ENCODE results near the gene UST. TPM values are rescaled to one million over a fixed set of nuclear protein-coding genes. Genes with fewer than 3 reads are reported as not detected.

Gene UST
- polyA plus RNA-seq, 1 donor from 2014 or later: 7.5 TPM

DNA sequence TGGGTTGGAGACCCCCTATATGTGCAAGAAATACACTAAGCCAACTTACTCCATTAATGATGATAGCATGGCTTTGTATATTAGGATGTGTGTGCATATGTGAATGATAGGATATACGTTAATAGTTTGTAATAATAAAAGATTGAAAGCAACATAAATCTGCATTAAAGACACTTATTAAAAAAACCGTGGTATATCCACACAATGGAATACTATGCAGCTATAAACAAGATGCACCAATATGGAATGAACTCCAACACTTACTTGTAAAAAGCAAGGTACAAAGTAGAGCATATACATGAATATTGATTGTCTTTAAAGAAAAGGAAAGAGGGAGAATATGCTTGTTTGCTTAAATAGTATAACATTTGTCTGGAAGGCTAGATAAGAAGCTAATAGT, 68.0 kb downstream of the UST start:
- no peak for TF ChIP-seq EP300 (conservative IDR thresholded peaks at IDR 0.05; ENCODE audit: poor library complexity, severe bottlenecking)
- TF ChIP-seq EZH2 (IDR thresholded peaks at IDR 0.05; ENCODE audit: borderline replicate concordance, insufficient read depth, low read length, poor library complexity, severe bottlenecking): no peak
- no peak for TF ChIP-seq MXI1 (conservative IDR thresholded peaks at IDR 0.05; ENCODE audit: poor library complexity, severe bottlenecking)
- TF ChIP-seq TAF1 (IDR thresholded peaks at IDR 0.05; ENCODE audit: low read depth): no peak
- no peak for TF ChIP-seq RAD21 (conservative IDR thresholded peaks at IDR 0.05)
- TF ChIP-seq, protein P1, sequence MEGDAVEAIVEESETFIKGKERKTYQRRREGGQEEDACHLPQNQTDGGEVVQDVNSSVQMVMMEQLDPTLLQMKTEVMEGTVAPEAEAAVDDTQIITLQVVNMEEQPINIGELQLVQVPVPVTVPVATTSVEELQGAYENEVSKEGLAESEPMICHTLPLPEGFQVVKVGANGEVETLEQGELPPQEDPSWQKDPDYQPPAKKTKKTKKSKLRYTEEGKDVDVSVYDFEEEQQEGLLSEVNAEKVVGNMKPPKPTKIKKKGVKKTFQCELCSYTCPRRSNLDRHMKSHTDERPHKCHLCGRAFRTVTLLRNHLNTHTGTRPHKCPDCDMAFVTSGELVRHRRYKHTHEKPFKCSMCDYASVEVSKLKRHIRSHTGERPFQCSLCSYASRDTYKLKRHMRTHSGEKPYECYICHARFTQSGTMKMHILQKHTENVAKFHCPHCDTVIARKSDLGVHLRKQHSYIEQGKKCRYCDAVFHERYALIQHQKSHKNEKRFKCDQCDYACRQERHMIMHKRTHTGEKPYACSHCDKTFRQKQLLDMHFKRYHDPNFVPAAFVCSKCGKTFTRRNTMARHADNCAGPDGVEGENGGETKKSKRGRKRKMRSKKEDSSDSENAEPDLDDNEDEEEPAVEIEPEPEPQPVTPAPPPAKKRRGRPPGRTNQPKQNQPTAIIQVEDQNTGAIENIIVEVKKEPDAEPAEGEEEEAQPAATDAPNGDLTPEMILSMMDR (IDR thresholded peaks at IDR 0.05; ENCODE audit: poor library complexity, severe bottlenecking): no peak
- TF ChIP-seq POLR2AphosphoS5 (IDR thresholded peaks at IDR 0.05): no peak
- TF ChIP-seq, protein P2, sequence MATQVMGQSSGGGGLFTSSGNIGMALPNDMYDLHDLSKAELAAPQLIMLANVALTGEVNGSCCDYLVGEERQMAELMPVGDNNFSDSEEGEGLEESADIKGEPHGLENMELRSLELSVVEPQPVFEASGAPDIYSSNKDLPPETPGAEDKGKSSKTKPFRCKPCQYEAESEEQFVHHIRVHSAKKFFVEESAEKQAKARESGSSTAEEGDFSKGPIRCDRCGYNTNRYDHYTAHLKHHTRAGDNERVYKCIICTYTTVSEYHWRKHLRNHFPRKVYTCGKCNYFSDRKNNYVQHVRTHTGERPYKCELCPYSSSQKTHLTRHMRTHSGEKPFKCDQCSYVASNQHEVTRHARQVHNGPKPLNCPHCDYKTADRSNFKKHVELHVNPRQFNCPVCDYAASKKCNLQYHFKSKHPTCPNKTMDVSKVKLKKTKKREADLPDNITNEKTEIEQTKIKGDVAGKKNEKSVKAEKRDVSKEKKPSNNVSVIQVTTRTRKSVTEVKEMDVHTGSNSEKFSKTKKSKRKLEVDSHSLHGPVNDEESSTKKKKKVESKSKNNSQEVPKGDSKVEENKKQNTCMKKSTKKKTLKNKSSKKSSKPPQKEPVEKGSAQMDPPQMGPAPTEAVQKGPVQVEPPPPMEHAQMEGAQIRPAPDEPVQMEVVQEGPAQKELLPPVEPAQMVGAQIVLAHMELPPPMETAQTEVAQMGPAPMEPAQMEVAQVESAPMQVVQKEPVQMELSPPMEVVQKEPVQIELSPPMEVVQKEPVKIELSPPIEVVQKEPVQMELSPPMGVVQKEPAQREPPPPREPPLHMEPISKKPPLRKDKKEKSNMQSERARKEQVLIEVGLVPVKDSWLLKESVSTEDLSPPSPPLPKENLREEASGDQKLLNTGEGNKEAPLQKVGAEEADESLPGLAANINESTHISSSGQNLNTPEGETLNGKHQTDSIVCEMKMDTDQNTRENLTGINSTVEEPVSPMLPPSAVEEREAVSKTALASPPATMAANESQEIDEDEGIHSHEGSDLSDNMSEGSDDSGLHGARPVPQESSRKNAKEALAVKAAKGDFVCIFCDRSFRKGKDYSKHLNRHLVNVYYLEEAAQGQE (IDR thresholded peaks at IDR 0.05; ENCODE audit: borderline replicate concordance): no peak
- no peak for TF ChIP-seq SMC3 (conservative IDR thresholded peaks at IDR 0.05; ENCODE audit: poor library complexity)
- H3K4me2 ChIP-seq (ENCODE audit: low read length): no peak overlapping the region
- H3K9ac ChIP-seq (ENCODE audit: low read length): no peak overlapping the region
- no peaks in the 10 kb centered on the region for H3F3A ChIP-seq (ENCODE audit: insufficient read depth, low read length, poor library complexity, severe bottlenecking)
- no peaks in the 10 kb centered on the region for H4K20me1 ChIP-seq (ENCODE audit: insufficient read depth)
- no peak overlapping the region for H3K27ac ChIP-seq (ENCODE audit: low read length)
- H3K9me2 ChIP-seq (ENCODE audit: insufficient read depth, low read length): no peaks in the 10 kb centered on the region
- H3K36me3 ChIP-seq (ENCODE audit: insufficient read depth, low read length): no peaks in the 10 kb centered on the region
- no peaks in the 10 kb centered on the region for H3K9me3 ChIP-seq (ENCODE audit: low read length)
- H3K27me3 ChIP-seq (ENCODE audit: insufficient read depth, low read depth, low read length): no peaks in the 10 kb centered on the region
- no peak overlapping the region for H2AFZ ChIP-seq (ENCODE audit: low read depth, low read length)
- H3K4me3 ChIP-seq (ENCODE audit: low read length): no peak overlapping the region
- H3K79me2 ChIP-seq (replicated peaks; ENCODE audit: insufficient read depth, low read length): no peaks in the 10 kb centered on the region

DNA sequence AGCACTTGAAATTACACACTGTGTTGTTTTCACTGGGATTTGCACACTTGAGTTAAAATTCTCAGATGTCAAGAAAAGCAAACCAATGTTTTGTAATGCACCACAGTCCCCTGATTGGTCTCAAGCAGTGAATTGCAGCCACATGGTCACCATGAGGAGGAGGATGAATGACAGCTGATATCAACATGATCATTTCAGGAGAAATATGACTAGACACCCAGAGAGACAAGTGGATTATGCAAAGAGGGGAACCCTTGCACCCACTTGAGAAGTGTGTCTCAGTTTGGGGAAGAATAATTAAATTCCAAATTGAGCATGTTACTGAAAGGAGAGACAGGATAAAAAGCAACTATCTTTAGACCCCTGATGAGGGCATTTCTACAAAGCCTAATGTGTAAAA, 69.3 kb downstream of the UST start:
- Histone ChIP-seq H3K4me3 (ENCODE audit: low read length) (no peak overlapping the region), H2AFZ (ENCODE audit: low read depth, low read length) (no peak overlapping the region), H3K9me2 (ENCODE audit: insufficient read depth, low read length) (no peaks in the 10 kb centered on the region), H3K27me3 (ENCODE audit: insufficient read depth, low read depth, low read length) (no peaks in the 10 kb centered on the region), H3F3A (ENCODE audit: insufficient read depth, low read length, poor library complexity, severe bottlenecking) (no peaks in the 10 kb centered on the region), H3K4me2 (ENCODE audit: low read length) (no peak overlapping the region), H3K79me2 (replicated peaks; ENCODE audit: insufficient read depth, low read length) (no peaks in the 10 kb centered on the region), H3K9ac (ENCODE audit: low read length) (no peak overlapping the region), H4K20me1 (ENCODE audit: insufficient read depth) (no peaks in the 10 kb centered on the region), H3K36me3 (ENCODE audit: insufficient read depth, low read length) (no peaks in the 10 kb centered on the region), H3K27ac (ENCODE audit: low read length) (no peak overlapping the region), H3K9me3 (ENCODE audit: low read length) (no peaks in the 10 kb centered on the region)
- TF ChIP-seq TAF1 (IDR thresholded peaks at IDR 0.05; ENCODE audit: low read depth): no peak
- no peak for TF ChIP-seq SMC3 (conservative IDR thresholded peaks at IDR 0.05; ENCODE audit: poor library complexity)
- no peak for TF ChIP-seq EZH2 (IDR thresholded peaks at IDR 0.05; ENCODE audit: borderline replicate concordance, insufficient read depth, low read length, poor library complexity, severe bottlenecking)
- TF ChIP-seq, protein P2 (IDR thresholded peaks at IDR 0.05; ENCODE audit: borderline replicate concordance): no peak
- TF ChIP-seq EP300 (conservative IDR thresholded peaks at IDR 0.05; ENCODE audit: poor library complexity, severe bottlenecking): no peak
- no peak for TF ChIP-seq RAD21 (conservative IDR thresholded peaks at IDR 0.05)
- no peak for TF ChIP-seq MXI1 (conservative IDR thresholded peaks at IDR 0.05; ENCODE audit: poor library complexity, severe bottlenecking)
- TF ChIP-seq POLR2AphosphoS5 (IDR thresholded peaks at IDR 0.05): no peak
- TF ChIP-seq, protein P1 (IDR thresholded peaks at IDR 0.05; ENCODE audit: poor library complexity, severe bottlenecking): no peak
